ENCODE measurements around the gene HS3ST3A1.

- TF ChIP-seq POLR2A (IDR thresholded peaks at IDR 0.05; ENCODE audit: low read length) (no peak), GATA1 (IDR thresholded peaks at IDR 0.05; ENCODE audit: low read depth, low read length) (no peak)
Measured at GRCh38 chr17:13534946-13535345, 66.8 kb downstream of the HS3ST3A1 start.
